ENCODE data around the gene RPS27A.

DNA sequence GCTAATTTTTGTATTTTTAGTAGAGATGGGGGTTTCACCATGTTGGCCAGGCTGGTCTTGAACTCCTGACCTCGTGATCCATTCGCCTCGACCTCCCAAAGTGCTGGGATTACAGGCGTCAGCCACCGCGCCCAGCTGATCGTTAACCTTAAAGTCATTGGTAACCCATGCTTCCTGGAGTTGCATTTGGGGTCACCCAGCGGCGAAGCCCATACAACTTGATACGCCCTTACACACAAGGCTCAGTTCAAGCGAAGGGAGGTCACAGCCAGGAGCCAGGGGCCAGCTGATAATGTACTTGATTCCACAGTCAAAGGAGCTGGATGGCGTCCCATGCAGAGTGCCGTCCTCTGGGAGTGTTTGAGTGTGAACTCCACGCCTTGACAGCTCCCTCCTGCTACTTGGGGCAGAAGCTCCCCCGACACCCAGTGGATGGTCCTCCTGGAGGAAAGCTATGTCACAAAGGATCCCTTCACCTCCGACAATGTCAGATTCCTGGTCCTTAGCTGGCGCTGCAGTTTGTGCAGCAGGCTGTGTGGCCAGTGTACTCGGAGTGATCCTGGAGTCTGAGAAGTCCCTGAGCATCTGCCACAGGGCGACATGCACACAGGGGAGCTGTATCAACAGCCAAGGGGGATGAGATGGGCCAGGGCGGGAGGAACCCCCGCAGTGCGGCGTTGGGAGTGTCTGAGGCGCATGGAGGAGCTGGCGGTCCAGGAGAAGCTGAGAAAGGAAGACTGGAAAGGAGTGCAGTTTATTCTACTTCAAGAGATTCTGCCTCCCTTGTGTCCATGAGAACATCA, 8.3 kb upstream of the RPS27A start:
- TF ChIP-seq POLR2A (IDR thresholded peaks at IDR 0.05) = no peak
- TF ChIP-seq, protein P1, sequence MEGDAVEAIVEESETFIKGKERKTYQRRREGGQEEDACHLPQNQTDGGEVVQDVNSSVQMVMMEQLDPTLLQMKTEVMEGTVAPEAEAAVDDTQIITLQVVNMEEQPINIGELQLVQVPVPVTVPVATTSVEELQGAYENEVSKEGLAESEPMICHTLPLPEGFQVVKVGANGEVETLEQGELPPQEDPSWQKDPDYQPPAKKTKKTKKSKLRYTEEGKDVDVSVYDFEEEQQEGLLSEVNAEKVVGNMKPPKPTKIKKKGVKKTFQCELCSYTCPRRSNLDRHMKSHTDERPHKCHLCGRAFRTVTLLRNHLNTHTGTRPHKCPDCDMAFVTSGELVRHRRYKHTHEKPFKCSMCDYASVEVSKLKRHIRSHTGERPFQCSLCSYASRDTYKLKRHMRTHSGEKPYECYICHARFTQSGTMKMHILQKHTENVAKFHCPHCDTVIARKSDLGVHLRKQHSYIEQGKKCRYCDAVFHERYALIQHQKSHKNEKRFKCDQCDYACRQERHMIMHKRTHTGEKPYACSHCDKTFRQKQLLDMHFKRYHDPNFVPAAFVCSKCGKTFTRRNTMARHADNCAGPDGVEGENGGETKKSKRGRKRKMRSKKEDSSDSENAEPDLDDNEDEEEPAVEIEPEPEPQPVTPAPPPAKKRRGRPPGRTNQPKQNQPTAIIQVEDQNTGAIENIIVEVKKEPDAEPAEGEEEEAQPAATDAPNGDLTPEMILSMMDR (IDR thresholded peaks at IDR 0.05) = no peak
